ENCODE results near the gene CATSPER1. TPM values are rescaled to one million over a fixed set of nuclear protein-coding genes. Genes with fewer than 3 reads are reported as not detected.

The CATSPER1 gene
- total RNA-seq, 2 donors from 2014 or later = not detected

GRCh38 chr11:66002648-66003225, 23.5 kb downstream of the CATSPER1 start:
- Histone ChIP-seq H3K27me3 (ENCODE audit: control insufficient read depth, insufficient read depth, low read length, poor library complexity, severe bottlenecking) (no peaks in the 10 kb centered on the region), H3K4me3 (ENCODE audit: low read length) (peak overlapping the region; percentile 94), H3K27ac (ENCODE audit: low read depth, low read length) (peak overlapping the region; percentile 98), H3K36me3 (ENCODE audit: control insufficient read depth, insufficient read depth, low read length) (peaks cover 49% of the 10 kb centered on the region), H3K4me1 (ENCODE audit: control insufficient read depth, insufficient read depth, low read length) (peaks cover 23% of the 10 kb centered on the region), H3K9ac (ENCODE audit: extremely low read depth, low read length, poor library complexity, severe bottlenecking) (peak overlapping the region; percentile 65), H3K9me3 (ENCODE audit: control insufficient read depth, low read length) (no peaks in the 10 kb centered on the region)
- Mint-ChIP-seq H3K27me3 (ENCODE audit: insufficient read depth) (no peaks in the 10 kb centered on the region), H3K27ac (peak overlapping the region; percentile 99), H3K4me1 (peaks cover 35% of the 10 kb centered on the region), H3K4me3 (peak overlapping the region; percentile 94), H3K9me3 (no peaks in the 10 kb centered on the region), H3K36me3 (ENCODE audit: low read depth) (peaks cover 46% of the 10 kb centered on the region)
- 1% methylated on average over 13 to 40 of the region's 40 CpGs for WGBS, 2 experiments (ENCODE audit: insufficient coverage in 1 of 2, insufficient read length in 1 of 2)
- peak; percentile 32 for TF ChIP-seq CTCF (conservative IDR thresholded peaks at IDR 0.05)
- DNase-seq = peak; percentile 62

- H3K4me3 Mint-ChIP-seq = peak within 1 kb of the TSS; percentile 94
- H3K9ac ChIP-seq (ENCODE audit: extremely low read depth, low read length, poor library complexity, severe bottlenecking) = peak within 1 kb of the TSS; percentile 68
- DNase-seq = peak; percentile 98
- peak within 1 kb of the TSS; percentile 98 for H3K27ac ChIP-seq (ENCODE audit: low read depth, low read length)
- H3K4me1 Mint-ChIP-seq = peaks cover 30% of the 10 kb centered on the region
- 0% methylated on average over 28 to 55 of the region's 55 CpGs for WGBS, 2 experiments (ENCODE audit: insufficient coverage in 1 of 2, insufficient read length in 1 of 2)
- H3K27me3 Mint-ChIP-seq (ENCODE audit: insufficient read depth) = no peaks in the 10 kb centered on the region
- H3K27me3 ChIP-seq (ENCODE audit: control insufficient read depth, insufficient read depth, low read length, poor library complexity, severe bottlenecking) = no peaks in the 10 kb centered on the region
- no peaks in the 10 kb centered on the region for H3K9me3 Mint-ChIP-seq
- H3K27ac Mint-ChIP-seq = peak within 1 kb of the TSS; percentile 99
- peaks cover 56% of the 10 kb centered on the region for H3K36me3 ChIP-seq (ENCODE audit: control insufficient read depth, insufficient read depth, low read length)
- no peaks in the 10 kb centered on the region for H3K9me3 ChIP-seq (ENCODE audit: control insufficient read depth, low read length)
- peak within 1 kb of the TSS; percentile 94 for H3K4me3 ChIP-seq (ENCODE audit: low read length)
- H3K36me3 Mint-ChIP-seq (ENCODE audit: low read depth) = peaks cover 52% of the 10 kb centered on the region
- H3K4me1 ChIP-seq (ENCODE audit: control insufficient read depth, insufficient read depth, low read length) = peaks cover 18% of the 10 kb centered on the region
- TF ChIP-seq CTCF (conservative IDR thresholded peaks at IDR 0.05) = no peak
Observed at GRCh38 chr11:66001942-66002647, 24.2 kb downstream of the CATSPER1 start, which contains the start of the genes BANF1 and EIF1AD. Gene BANF1, plus strand, starts transcription at chr11:66002503. Its CDS starts 748 bp downstream, at chr11:66003251. Gene EIF1AD, minus strand, starts transcription at chr11:66002157. Its CDS starts 1,768 bp downstream, at chr11:66000389.

GRCh38 chr11:65997286-65997685, 29.0 kb downstream of the CATSPER1 start:
- no peaks in the 10 kb centered on the region for H3K9me3 ChIP-seq (ENCODE audit: control insufficient read depth, low read length)
- no peak overlapping the region for H3K4me3 ChIP-seq (ENCODE audit: low read length)
- H3K36me3 ChIP-seq (ENCODE audit: control insufficient read depth, insufficient read depth, low read length) = peaks cover 44% of the 10 kb centered on the region
- Mint-ChIP-seq H3K27me3 (ENCODE audit: insufficient read depth) (no peaks in the 10 kb centered on the region), H3K27ac (no peak overlapping the region), H3K4me3 (no peak overlapping the region), H3K9me3 (no peaks in the 10 kb centered on the region), H3K36me3 (ENCODE audit: low read depth) (peaks cover 44% of the 10 kb centered on the region), H3K4me1 (peaks cover 4% of the 10 kb centered on the region)
- TF ChIP-seq CTCF (conservative IDR thresholded peaks at IDR 0.05) = no peak
- H3K4me1 ChIP-seq (ENCODE audit: control insufficient read depth, insufficient read depth, low read length) = peaks cover 6% of the 10 kb centered on the region
- no peak for DNase-seq
- no peak overlapping the region for H3K9ac ChIP-seq (ENCODE audit: extremely low read depth, low read length, poor library complexity, severe bottlenecking)
- H3K27me3 ChIP-seq (ENCODE audit: control insufficient read depth, insufficient read depth, low read length, poor library complexity, severe bottlenecking) = no peaks in the 10 kb centered on the region
- no peak overlapping the region for H3K27ac ChIP-seq (ENCODE audit: low read depth, low read length)
- WGBS, 2 experiments (ENCODE audit: insufficient coverage in 1 of 2, insufficient read length in 1 of 2) = 97 to 100% methylated on average over 1 to 2 of the region's 2 CpGs
